A673 (cell line): ENCODE measurements around the gene AGRP.

Source experiments
- CTCF ChIP-seq: fragments of 300-800, 200-600 bp; sonication (generic); conservative IDR thresholded peaks from 2 replicates; pipeline ENCODE4 v1.5.1; 2017; ENCODE audit warnings: low read depth, mild to moderate bottlenecking, antibody characterized with exemption, low read length, moderate library complexity, mixed read lengths
- EZH2 ChIP-seq: fragments of 200-600 bp; sonication (generic); IDR thresholded peaks from 2 replicates; pipeline ENCODE4 v1.6.1; 2017; ENCODE audit warnings: borderline replicate concordance, low read depth, mild to moderate bottlenecking, mixed read lengths, antibody characterized with exemption, low read length; ENCODE audit not compliant: poor library complexity, severe bottlenecking

DNA sequence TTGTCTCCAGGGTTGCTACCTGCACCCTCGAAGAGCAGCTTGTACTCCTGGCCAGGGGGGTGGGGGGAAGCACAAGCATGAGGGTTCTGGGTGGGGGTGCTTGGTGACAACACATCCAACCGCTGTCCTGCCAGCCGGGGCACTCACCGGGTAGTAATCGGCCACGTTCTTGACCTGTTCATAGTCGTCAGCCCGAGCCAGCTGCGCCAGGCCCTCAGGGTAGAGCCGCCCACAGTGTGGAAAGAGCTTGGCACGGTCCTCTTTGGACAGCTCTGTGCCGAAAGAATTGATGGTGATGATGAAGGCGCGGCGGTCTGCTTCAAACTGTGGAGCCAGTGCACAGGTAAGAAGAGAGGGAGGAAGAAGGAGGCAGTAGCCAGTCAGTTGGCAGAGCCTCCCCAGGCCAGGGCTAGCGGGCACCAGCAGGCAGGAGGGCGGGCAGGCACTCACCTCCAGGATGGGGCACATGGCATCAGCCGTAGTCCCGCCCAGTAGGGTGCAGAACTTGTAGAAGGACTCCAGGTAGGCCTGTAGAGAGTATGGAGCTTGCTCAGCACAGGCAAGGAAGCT is 44.4 kb downstream of the AGRP start:
- TF ChIP-seq CTCF (no peak), EZH2 (no peak)
